BLaER1 treated with 17β-estradiol and CSF1 and Interleukin-3, amounts not matched to agents 10 nM and 100 nM (cell line): ENCODE measurements around the gene TSC1.
A peak's percentile ranks its signal among the peaks of the same experiment; 100 is the strongest.

Experiments
- H3K27ac ChIP-seq, 11 experiments: shearing (Covaris generic); formaldehyde crosslinking; 2 replicates each; pipeline ENCODE4 v1.8.1; 2022
- H3K27me3 ChIP-seq, 11 experiments: shearing (Covaris generic); formaldehyde crosslinking; 2 replicates each; pipeline ENCODE4 v1.8.1; 2022
- H3K36me3 ChIP-seq, 11 experiments: shearing (Covaris generic); formaldehyde crosslinking; 2 replicates each; pipeline ENCODE4 v1.8.1; 2022
- H3K4me1 ChIP-seq, 10 experiments: shearing (Covaris generic); formaldehyde crosslinking; 2 replicates each; pipeline ENCODE4 v1.8.1; 2022
- H3K4me2 ChIP-seq, 11 experiments: shearing (Covaris generic); formaldehyde crosslinking; 2 replicates each; pipeline ENCODE4 v1.8.1; 2022
- H3K4me3 ChIP-seq, 10 experiments: shearing (Covaris generic); formaldehyde crosslinking; 2 replicates each; pipeline ENCODE4 v1.8.1; 2022
- H3K9ac ChIP-seq, 11 experiments: shearing (Covaris generic); formaldehyde crosslinking; 2 replicates each; pipeline ENCODE4 v1.8.1; 2022
- H3K9me3 ChIP-seq, 11 experiments: shearing (Covaris generic); formaldehyde crosslinking; replicated peaks in 1 of 11; 2 replicates each; pipeline ENCODE4 v1.8.1; 2022
- H4K20me1 ChIP-seq, 11 experiments: shearing (Covaris generic); formaldehyde crosslinking; 2 replicates each; pipeline ENCODE4 v1.8.1; 2022
- Cebpa-rat ChIP-seq, 11 experiments: shearing (Covaris generic); IDR thresholded peaks; 2 replicates each; pipeline ENCODE4 v1.8.1; 2022

TSC1 gene

DNA sequence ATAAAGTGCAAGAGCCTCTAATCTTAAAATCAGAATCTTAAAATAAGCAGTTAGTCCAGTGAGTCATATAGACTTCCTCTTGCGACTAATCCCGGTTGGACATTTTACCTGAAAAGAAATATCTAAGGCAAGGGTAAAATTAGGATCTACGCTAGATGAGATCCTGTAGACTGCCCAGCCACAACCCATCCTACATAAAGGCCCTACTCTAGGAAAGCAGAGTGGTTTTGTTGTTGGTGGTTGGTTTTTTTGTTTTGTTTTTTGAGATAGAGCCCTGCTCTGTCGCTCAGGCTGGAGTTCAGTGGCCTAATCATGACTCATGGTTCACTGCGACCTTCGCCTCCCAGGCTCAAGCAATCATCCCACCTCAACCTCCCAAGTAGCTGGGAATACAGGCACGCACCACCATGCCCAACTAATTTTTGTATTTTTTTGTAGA, 6.9 kb downstream of the TSC1 start:
- Histone ChIP-seq H4K20me1 (peaks cover 17 to 82% (median 37%) of the 10 kb centered on the region in 11 experiments; a peak in 18 of 22 replicates), H3K27ac (no peak overlapping the region), H3K4me3 (no peak overlapping the region), H3K27me3 (no peaks in the 10 kb centered on the region), H3K9ac (no peak overlapping the region), H3K4me1 (peaks cover 8 to 27% (median 12%) of the 10 kb centered on the region in 10 experiments), H3K9me3 (no peaks in the 10 kb centered on the region), H3K4me2 (peak overlapping the region in 4 of 11 experiments; percentile 3 to 29 (median 13); a peak in 6 of 22 replicates), H3K36me3 (peaks cover 22 to 41% (median 32%) of the 10 kb centered on the region in 11 experiments)
- TF ChIP-seq Cebpa-rat (IDR thresholded peaks at IDR 0.05), result no peak

DNA sequence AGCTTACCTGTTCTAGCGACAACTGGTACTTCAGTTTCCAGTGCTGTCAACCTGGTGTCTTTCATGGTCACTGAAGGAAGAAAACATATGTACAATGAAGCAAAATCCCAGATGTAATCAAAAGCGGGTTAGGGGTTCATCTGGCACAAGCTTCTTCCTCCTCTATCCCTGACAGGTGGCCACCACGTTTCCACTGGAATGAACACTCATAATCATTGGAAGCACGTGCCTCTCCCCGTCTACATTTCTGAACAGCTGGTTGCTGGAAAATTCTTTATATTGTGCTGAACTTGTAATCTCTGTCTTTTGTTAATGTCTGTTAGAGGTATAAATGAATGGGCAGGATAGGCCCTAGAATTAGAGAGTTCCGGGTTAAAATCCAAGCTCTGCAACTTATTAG, 9.4 kb downstream of the TSC1 start:
- H4K20me1 ChIP-seq, result peaks cover 5 to 58% (median 34%) of the 10 kb centered on the region in 11 experiments; a peak in 17 of 22 replicates
- TF ChIP-seq Cebpa-rat (IDR thresholded peaks at IDR 0.05), result no peak
- no peaks in the 10 kb centered on the region for H3K27me3 ChIP-seq
- H3K9ac ChIP-seq, result no peak overlapping the region
- H3K4me2 ChIP-seq, result no peak overlapping the region
- peaks cover 43 to 62% (median 51%) of the 10 kb centered on the region in 11 experiments for H3K36me3 ChIP-seq
- H3K9me3 ChIP-seq, result no peaks in the 10 kb centered on the region
- H3K4me3 ChIP-seq, result no peak overlapping the region
- H3K4me1 ChIP-seq, result peaks cover 0 to 14% (median 0%) of the 10 kb centered on the region in 10 experiments; a peak in 8 of 20 replicates
- no peak overlapping the region for H3K27ac ChIP-seq

DNA sequence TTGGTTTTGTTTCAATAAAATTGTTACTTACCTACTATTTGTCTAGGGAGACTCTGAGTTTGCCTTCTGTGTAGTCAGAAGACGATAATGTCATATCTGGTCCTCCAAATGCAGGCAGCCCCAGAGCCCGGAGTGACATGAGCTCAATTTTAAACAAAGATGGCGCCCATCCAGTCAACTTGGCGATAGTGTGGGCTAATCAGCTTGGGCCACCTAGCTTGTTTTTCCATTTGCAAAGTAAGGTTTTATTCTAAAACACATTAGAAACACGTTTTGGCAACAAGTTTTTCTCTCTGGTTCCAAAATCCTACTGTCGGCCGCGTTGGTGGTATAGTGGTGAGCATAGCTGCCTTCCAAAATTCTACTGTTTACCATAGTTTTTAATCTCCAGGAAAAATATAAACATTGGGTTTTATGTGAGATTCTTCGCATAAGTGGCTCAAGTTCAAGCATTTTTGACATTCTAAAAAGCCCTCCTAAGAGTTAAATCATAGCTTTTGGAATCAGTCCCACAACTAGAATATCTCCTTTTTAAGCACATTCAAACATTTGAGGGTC, 13.2 kb downstream of the TSC1 start:
- H3K27me3 ChIP-seq, result no peaks in the 10 kb centered on the region
- H3K4me1 ChIP-seq, result no peaks in the 10 kb centered on the region
- H3K27ac ChIP-seq, result no peak overlapping the region
- no peaks in the 10 kb centered on the region for H3K9me3 ChIP-seq
- H3K9ac ChIP-seq, result no peak overlapping the region
- no peak overlapping the region for H3K4me2 ChIP-seq
- peaks cover 79 to 91% (median 85%) of the 10 kb centered on the region in 11 experiments for H3K36me3 ChIP-seq
- no peak for TF ChIP-seq Cebpa-rat (IDR thresholded peaks at IDR 0.05)
- peaks cover 0 to 25% (median 19%) of the 10 kb centered on the region in 11 experiments; a peak in 13 of 22 replicates for H4K20me1 ChIP-seq
- H3K4me3 ChIP-seq, result no peak overlapping the region

GRCh38 chr9:132927704-132928103, 16.7 kb downstream of the TSC1 start:
- no peak for TF ChIP-seq Cebpa-rat (IDR thresholded peaks at IDR 0.05)
- Histone ChIP-seq H3K9ac (no peak overlapping the region), H4K20me1 (peaks cover 0 to 6% (median 0%) of the 10 kb centered on the region in 11 experiments; a peak in 1 of 22 replicates), H3K4me2 (no peak overlapping the region), H3K4me3 (no peak overlapping the region), H3K36me3 (peaks cover 90 to 100% (median 96%) of the 10 kb centered on the region in 11 experiments), H3K27me3 (no peaks in the 10 kb centered on the region), H3K4me1 (no peaks in the 10 kb centered on the region), H3K9me3 (no peaks in the 10 kb centered on the region), H3K27ac (no peak overlapping the region)

GRCh38 chr9:132923346-132923902, 21.0 kb downstream of the TSC1 start:
- no peak for TF ChIP-seq Cebpa-rat (IDR thresholded peaks at IDR 0.05)
- Histone ChIP-seq H3K9me3 (no peaks in the 10 kb centered on the region), H3K9ac (no peak overlapping the region), H3K27ac (no peak overlapping the region), H3K4me1 (no peaks in the 10 kb centered on the region), H3K4me2 (no peak overlapping the region), H3K36me3 (peaks cover 95 to 100% (median 100%) of the 10 kb centered on the region in 11 experiments), H4K20me1 (0 out of 22 replicates have a peak, but pooled peaks cover 0 to 4% (median 0%) of the 10 kb centered on the region in 11 experiments), H3K4me3 (no peak overlapping the region), H3K27me3 (no peaks in the 10 kb centered on the region)

GRCh38 chr9:132919614-132920268, 24.7 kb downstream of the TSC1 start:
- Histone ChIP-seq H3K9ac (no peak overlapping the region), H3K27me3 (no peaks in the 10 kb centered on the region), H3K36me3 (peaks cover 83 to 100% (median 98%) of the 10 kb centered on the region in 11 experiments), H3K4me2 (no peak overlapping the region), H4K20me1 (no peaks in the 10 kb centered on the region; a peak in 1 of 22 replicates), H3K27ac (no peak overlapping the region), H3K4me3 (no peak overlapping the region), H3K9me3 (no peaks in the 10 kb centered on the region), H3K4me1 (no peaks in the 10 kb centered on the region)
- TF ChIP-seq Cebpa-rat (IDR thresholded peaks at IDR 0.05), result no peak

GRCh38 chr9:132914924-132915323, 29.5 kb downstream of the TSC1 start:
- no peaks in the 10 kb centered on the region for H3K27me3 ChIP-seq
- H3K4me1 ChIP-seq, result no peaks in the 10 kb centered on the region
- H3K9ac ChIP-seq, result no peak overlapping the region
- no peak overlapping the region for H3K4me3 ChIP-seq
- no peaks in the 10 kb centered on the region for H3K9me3 ChIP-seq
- no peak for TF ChIP-seq Cebpa-rat (IDR thresholded peaks at IDR 0.05)
- peaks cover 76 to 100% (median 97%) of the 10 kb centered on the region in 11 experiments for H3K36me3 ChIP-seq
- H4K20me1 ChIP-seq, result no peaks in the 10 kb centered on the region; a peak in 1 of 22 replicates
- H3K27ac ChIP-seq, result no peak overlapping the region
- H3K4me2 ChIP-seq, result no peak overlapping the region

GRCh38 chr9:132912131-132912530, 32.3 kb downstream of the TSC1 start:
- Histone ChIP-seq H4K20me1 (no peaks in the 10 kb centered on the region; a peak in 1 of 22 replicates), H3K36me3 (peaks cover 71 to 99% (median 95%) of the 10 kb centered on the region in 11 experiments), H3K4me1 (no peaks in the 10 kb centered on the region), H3K4me2 (no peak overlapping the region), H3K4me3 (no peak overlapping the region), H3K9me3 (no peaks in the 10 kb centered on the region), H3K27me3 (no peaks in the 10 kb centered on the region), H3K27ac (no peak overlapping the region), H3K9ac (no peak overlapping the region)
- TF ChIP-seq Cebpa-rat (IDR thresholded peaks at IDR 0.05), result no peak

DNA sequence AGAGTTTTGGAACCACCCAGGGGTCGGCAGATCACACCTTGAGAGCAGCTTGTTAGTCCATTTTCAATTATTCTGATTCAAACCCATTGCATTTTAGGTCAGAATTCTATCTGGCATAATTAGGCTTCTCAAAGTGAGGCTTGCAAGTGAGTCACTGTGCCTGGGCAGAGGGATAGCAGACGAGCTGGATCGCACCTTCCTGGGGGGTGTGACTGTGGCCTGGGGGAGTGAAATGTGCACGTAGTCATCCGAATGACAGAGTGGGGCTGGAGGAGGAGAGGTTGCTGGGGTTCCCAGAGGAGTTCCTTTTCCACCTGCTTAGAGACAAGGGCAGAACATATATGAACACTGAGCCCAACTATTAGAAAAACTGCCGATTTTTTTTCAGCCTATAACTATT, 34.0 kb downstream of the TSC1 start:
- H3K4me2 ChIP-seq, result no peak overlapping the region
- H3K36me3 ChIP-seq, result peaks cover 72 to 99% (median 94%) of the 10 kb centered on the region in 11 experiments

More for the DNA sequence above, 34.0 kb downstream of the TSC1 start:
- no peaks in the 10 kb centered on the region for H3K9me3 ChIP-seq
- no peak for TF ChIP-seq Cebpa-rat (IDR thresholded peaks at IDR 0.05)
- H3K4me1 ChIP-seq, result no peaks in the 10 kb centered on the region
- H4K20me1 ChIP-seq, result no peaks in the 10 kb centered on the region; a peak in 2 of 22 replicates
- no peaks in the 10 kb centered on the region for H3K27me3 ChIP-seq
- no peak overlapping the region for H3K4me3 ChIP-seq
- H3K27ac ChIP-seq, result no peak overlapping the region
- no peak overlapping the region for H3K9ac ChIP-seq
